ENCODE measurements around the gene MAPK8IP3.
"Not testable (repeated sequence)": the region's sequence is repeated elsewhere in the genome, so short reads cannot be mapped to it uniquely, and the experiment has no call there.

MAPK8IP3 gene

GRCh38 chr16:1678500-1679098, 27.4 kb upstream of the MAPK8IP3 start:
- DNase-seq (ENCODE audit: low spot score) = peak; percentile 23

DNA sequence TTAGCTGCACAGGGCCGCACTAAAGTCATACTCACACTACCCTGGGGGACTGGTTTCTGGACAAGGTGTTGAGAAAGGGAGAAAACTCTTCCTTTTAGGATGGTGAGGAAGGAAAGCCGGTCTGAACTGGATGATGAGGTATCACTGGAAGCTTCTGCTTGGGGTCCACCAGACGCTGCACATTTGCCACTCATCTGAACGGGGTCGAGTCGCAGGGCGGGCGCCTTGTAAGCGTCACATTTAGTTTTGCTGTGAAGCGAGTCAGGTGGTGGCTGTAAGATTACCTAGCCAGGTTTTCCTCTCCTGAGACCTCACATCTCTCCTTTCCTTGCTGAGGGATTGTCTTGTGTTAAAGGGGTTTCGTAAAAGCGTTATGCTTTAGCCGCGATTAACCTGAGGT, 25.6 kb upstream of the MAPK8IP3 start:
- DNase-seq (ENCODE audit: low spot score) = no peak

- DNase-seq (ENCODE audit: low spot score) = peak; percentile 41
These were observed 25.0 kb upstream of the MAPK8IP3 start for GRCh38 chr16:1681032-1681431.

GRCh38 chr16:1687427-1688316, 18.3 kb upstream of the MAPK8IP3 start:
- no peak for DNase-seq (ENCODE audit: low spot score)

- no peak for DNase-seq (ENCODE audit: low spot score)
These were observed 17.0 kb upstream of the MAPK8IP3 start for GRCh38 chr16:1688807-1689560.

DNA sequence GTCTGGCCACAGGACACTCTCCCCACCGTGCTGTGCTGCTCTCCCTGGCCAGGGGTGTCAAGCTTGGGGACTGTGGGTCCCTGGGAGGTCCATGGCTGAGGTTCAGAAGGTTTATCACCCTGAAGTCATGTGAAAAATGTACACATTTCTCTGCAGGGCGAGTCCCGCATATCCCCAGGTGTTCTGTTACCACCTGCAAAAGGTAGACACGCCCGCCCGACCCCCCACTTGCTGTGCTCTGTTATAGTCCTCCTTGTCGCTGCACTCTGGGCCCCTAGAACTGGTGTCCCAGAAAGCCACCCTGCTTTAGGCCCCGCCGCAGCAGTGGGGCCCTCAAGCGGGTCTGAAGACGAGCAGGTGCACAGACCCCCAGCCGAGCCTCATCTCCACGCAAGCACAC, 16.1 kb upstream of the MAPK8IP3 start:
- DNase-seq (ENCODE audit: low spot score) = no peak

GRCh38 chr16:1690810-1691209, 15.2 kb upstream of the MAPK8IP3 start:
- no peak for DNase-seq (ENCODE audit: low spot score)

DNA sequence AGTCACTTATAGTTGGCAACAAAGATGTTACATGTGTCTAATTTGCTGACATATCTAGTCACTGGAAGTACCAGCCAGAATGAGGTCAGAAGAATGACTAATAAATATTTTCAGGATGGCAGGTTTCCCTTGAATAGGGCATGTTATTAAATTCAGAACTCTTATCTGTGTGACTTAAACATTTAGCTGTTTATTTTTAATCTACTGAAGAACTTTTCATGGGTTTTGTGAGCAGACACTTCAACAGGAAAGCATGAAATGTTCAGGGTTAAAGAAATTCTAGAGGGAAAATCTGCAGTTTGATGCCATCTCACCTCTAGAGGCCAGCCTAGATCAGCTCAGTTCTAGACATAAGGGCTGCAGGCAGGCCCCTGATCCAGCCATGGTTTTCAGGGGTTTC, 14.7 kb upstream of the MAPK8IP3 start:
- no peak for DNase-seq (ENCODE audit: low spot score)

DNA sequence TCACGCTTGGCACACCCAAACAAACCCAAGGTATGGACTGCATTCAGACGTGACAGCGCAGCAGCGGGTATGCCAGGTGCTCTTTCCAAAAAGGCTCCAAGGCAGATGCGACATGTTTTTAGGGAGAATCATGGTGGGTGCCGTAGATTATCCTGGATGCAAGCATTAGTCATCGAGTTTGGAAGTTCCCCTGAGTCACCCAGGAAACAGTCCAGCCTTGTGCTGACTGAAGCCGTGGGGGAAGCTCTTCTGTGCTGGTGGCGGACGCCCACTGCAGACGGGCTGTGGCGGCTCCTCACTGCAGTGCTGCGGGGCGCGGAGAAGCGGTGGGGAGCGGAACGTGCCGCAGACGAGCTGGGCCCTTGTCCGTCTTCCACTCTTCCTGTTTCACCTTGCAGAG, 14.0 kb upstream of the MAPK8IP3 start:
- no peak for DNase-seq (ENCODE audit: low spot score)

DNA sequence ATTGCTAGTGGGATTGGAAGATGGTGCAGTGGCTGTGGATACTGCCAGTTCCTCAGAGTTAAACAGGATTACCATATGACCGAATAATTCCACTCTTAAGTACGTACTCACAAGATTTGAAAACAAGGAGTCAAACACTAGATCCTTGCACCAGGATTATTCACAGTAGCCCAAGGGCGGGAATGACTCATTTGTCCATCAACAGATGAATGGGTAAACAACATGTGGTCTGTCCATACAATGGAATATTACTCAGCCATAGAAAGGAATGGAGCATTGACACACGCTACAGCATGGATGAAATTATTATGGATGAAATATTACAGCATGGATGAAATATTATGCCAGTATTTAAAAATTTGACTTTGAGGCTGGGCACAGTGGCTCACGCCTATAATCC, 9.1 kb upstream of the MAPK8IP3 start:
- no peak for DNase-seq (ENCODE audit: low spot score)

DNA sequence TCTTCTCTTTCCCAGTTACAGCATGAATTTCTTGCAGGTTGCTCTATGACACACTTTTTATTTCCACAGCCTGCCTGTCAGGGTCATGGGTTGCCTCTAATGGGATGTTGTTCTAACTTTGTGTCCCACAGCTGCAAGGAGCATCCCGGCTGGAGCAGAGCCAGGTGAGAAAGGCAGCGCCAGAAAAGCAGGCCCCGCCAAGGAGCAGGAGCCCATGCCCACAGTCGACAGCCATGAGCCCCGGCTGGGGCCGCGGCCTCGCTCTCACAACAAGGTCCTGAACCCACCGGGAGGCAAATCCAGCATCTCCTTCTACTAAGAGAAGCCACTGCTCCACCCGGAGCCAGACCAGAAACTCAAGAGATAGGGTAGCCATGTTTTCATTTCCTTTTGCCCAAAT, 7.3 kb upstream of the MAPK8IP3 start:
- DNase-seq (ENCODE audit: low spot score) = no peak

GRCh38 chr16:1700246-1700645, 5.7 kb upstream of the MAPK8IP3 start:
- no peak for DNase-seq (ENCODE audit: low spot score)

- no peak for DNase-seq (ENCODE audit: low spot score)
These were observed 4.6 kb upstream of the MAPK8IP3 start for GRCh38 chr16:1701216-1701878.

DNA sequence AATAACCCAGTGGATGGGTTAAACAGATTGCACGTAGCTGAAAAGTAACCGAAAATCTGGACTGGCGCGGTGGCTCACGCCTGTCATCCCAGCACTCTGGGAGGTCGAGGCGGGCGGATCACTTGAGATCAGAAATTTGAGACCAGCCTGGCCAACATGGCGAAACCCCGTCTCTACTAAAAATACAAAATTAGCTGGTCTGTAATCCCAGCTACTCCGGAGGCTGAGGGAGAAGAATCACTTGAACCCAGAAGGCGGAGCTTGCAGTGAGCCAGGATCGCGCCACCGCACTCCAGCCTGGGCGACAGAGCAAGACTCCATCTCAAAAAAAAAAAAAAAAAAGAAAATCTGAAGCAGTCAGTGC, 689 bp upstream of the MAPK8IP3 start:
- not testable (repeated sequence) for DNase-seq (ENCODE audit: low spot score)

GRCh38 chr16:1706386-1707192, 594 bp downstream of the MAPK8IP3 start:
- DNase-seq (ENCODE audit: low spot score) = no peak

GRCh38 chr16:1707193-1707790, 1.3 kb downstream of the MAPK8IP3 start:
- no peak for DNase-seq (ENCODE audit: low spot score)

- no peak for DNase-seq (ENCODE audit: low spot score)
These were observed 2.2 kb downstream of the MAPK8IP3 start for GRCh38 chr16:1708083-1708767.

DNA sequence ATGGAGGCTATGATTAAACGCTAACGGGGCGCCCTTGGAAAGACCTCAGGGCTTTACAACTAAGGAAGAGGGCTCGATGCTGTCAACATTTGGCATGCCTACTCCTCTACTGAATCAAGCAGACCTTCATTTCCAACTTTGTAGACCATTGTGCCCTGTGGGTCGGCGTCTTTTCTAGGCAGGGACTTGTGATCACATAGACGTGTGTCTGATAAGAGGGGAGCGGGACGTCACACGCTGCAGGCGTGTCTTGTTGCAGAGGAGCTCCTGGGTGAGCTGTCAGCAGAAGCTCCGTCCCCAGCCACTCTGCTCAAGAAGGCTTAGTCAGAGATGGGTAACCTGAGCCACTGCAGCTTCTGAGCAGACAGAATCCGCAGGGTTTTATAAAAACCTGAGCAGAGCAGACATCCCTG, 2.8 kb downstream of the MAPK8IP3 start:
- DNase-seq (ENCODE audit: low spot score) = no peak

- no peak for DNase-seq (ENCODE audit: low spot score)
These were observed 3.4 kb downstream of the MAPK8IP3 start for GRCh38 chr16:1709356-1709755.

- no peak for DNase-seq (ENCODE audit: low spot score)
These were observed 5.0 kb downstream of the MAPK8IP3 start for GRCh38 chr16:1710811-1711507.

Data from globus pallidus (tissue), 1 donor.